GM18873 (cell line): ENCODE measurements around the gene CD83.

Experiments
- ATAC-seq: cut with Tn5 transposase; IDR thresholded peaks from one replicate; pipeline ENCODE4 v1.9.1; 2021; ENCODE audit warnings: mild to moderate bottlenecking, moderate library complexity, moderate number of reproducible peaks; ENCODE audit not compliant: unreplicated experiment, low FRiP score

CD83 gene

DNA sequence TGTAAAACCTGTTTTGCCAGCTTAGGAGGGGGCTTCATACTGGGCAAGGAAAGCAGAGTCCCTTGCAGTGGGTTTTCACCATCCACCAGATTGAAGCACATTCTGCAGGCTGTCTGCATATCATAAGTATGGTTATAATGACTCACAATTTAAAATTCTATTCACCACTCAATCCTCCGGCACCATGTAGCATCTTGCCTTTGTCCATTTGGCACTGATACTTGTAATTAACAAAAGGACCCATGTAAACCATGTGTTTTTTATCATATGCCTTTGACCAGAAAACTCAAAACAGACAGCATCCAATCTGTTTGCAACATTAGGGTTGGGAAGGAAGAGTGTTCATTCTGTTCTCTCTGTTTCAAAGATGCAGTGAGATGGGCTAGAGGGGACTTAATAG is 3.0 kb downstream of the CD83 start:
- no peak for ATAC-seq

GRCh38 chr6:14121936-14122344 is 4.4 kb downstream of the CD83 start:
- ATAC-seq, result peak; percentile 65

GRCh38 chr6:14123386-14124111 is 6.0 kb downstream of the CD83 start:
- no peak for ATAC-seq

DNA sequence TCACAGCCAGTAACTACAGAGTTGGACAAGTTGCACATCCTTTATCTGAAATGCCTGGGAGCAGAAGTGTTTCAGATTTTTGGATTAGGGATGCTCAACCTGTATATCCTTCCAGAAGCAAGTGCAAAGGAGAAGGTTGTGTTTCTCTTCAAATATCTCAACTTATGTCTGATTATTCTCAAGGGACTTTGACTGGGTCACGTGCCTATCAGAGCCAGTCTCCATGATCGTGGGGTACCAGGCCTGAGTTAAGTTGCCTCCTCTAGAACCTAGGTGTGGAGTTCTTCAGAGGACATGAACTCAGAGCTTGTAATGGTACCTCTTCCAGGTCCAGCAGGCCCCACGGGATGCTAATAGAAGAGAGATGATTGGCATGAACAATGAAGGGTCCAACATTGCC is 7.8 kb downstream of the CD83 start:
- no peak for ATAC-seq

DNA sequence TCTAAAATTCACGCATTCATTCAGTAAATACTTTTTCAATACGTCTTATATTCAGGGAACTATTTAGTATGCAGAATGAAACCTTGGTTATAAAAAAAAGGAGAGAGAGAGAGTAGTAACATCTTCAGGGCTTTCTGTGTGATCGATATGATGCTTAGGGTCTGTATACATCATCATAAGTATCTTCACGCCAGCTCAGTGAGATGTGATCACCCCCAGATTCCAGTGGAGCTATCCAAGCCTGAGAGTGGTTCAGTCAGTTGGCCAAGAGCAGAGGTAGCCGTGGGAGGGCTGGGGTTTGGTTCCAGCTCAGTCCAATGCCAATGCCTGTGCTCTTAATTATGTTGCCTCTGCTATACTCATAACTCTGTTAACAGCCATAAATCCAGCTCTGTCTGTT is 8.6 kb downstream of the CD83 start:
- no peak for ATAC-seq

DNA sequence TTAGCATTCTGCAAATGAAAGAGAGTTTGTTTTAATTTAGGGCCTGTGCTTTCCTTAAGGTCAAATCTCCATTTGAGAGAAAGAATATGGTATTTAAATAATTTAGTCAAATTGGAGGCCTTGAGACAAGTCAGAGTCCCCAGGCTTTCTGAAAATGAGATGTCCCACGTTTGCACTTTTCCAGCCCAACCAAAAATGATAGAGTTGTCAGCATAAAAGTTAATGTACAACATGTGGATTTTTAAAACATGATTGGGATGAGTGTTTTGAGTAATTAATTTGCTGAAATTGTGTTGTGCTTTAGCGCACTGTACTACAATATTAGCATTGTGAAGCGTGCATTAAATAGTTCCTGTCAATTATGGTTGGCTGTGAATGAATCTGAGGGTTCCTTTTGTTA is 10.0 kb downstream of the CD83 start:
- no peak for ATAC-seq

DNA sequence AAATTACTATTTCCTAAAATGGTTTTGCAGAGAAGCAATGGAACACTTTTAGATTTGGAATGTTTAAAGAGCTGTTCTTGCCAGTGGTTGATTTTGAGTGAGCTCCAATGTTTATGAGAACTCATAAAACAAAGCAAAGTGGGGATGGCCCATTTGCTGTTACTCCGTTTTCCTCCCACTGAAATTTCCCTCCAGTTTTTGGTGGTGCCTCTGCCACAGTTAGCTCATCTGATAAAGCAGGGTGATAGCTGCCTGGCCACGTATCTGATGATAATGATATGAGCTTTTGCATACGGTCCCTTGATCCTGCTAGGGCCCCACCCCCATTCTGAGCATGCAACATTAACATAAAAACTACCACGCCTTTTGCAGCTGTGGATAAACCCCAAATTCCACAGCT is 10.4 kb downstream of the CD83 start:
- ATAC-seq, result no peak

GRCh38 chr6:14128746-14129145 is 11.2 kb downstream of the CD83 start:
- no peak for ATAC-seq

DNA sequence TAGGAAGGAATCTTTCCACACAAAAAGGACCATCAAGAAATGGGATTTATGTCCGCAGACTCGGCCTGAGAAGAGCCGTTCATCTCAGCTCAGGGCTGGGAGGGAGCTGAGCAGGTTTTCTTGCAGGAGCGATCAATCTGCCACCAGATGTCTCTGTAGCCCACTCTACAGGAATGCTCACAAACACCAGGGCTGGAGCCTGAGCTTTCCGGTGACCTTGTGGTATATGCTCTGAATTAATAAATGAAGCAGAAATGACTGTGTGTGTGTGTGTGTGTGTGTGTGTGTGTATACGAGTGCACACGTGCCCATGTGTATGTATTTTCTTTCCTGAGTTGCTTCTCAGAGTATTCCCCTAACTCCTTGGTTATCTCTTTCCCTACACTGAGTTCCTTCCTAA is 12.0 kb downstream of the CD83 start:
- no peak for ATAC-seq

GRCh38 chr6:14130435-14131075 is 13.0 kb downstream of the CD83 start:
- no peak for ATAC-seq

DNA sequence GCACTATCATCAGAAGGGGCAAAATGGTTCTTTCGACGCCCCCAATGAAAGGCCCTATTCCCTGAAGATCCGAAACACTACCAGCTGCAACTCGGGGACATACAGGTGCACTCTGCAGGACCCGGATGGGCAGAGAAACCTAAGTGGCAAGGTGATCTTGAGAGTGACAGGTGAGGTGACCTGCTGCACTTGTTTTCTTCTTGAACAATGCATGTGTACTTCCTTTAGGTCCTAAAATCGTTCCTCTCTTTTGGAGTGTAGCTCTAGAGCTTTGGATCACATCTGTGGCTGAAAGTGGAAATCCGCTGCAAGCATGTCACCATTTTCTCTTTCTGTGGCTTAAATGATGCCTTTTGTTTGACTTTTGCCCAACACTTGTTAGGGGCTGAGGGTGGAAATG is 14.0 kb downstream of the CD83 start:
- no peak for ATAC-seq

DNA sequence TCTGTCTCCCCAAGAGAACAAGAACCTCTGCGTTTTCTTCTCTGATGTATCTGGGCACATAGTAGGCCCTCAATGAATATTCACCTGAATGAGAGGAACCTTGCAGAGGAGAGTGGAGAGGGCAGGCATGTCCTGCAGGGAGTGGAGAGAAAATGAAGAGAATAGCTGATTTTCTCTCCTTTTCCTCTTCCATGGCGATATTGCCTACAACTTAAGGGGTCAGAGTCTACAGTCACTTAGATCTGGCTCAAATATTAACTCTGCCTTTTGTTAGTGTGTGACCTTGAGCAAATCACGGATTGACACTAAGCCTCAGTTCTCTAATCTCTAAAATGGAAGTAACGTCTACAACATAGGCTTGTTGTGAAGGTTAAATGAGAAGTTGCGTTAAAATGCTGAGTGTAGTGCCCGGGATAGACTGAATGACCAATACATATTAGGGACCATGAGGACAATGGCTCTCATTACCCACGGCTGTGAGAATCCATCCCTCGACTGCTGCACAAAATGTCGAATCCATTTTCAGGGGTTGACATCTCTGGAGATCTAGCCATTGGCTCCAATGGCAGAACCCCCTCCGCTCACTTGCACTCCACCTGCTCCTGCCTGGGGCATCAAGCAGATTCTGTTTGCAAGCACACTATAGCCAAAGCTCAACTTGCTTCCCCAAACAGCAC is 14.8 kb downstream of the CD83 start:
- no peak for ATAC-seq

DNA sequence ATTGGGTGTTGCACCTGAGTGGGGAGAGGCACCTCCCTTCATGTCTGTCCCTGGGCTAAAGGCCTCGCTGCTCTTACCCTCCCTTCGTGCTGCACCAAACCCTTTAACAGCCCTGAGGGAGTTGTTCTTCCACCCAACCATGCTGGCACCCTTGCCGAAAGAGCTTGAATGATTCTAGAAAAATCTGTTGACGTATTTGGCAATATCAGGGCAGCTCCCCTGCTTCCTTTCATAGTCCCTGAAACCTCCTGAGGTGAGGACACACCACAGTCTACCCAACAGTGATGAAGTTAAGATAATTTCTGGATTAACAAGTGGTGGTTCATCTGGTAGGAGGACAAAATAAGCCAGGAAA is 15.3 kb downstream of the CD83 start:
- ATAC-seq, result no peak

- no peak for ATAC-seq
Observed at GRCh38 chr6:14134211-14134910, 16.8 kb downstream of the CD83 start.

GRCh38 chr6:14135893-14136539 is 18.4 kb downstream of the CD83 start:
- ATAC-seq, result no peak

GRCh38 chr6:14138701-14139215 is 21.2 kb downstream of the CD83 start:
- no peak for ATAC-seq

DNA sequence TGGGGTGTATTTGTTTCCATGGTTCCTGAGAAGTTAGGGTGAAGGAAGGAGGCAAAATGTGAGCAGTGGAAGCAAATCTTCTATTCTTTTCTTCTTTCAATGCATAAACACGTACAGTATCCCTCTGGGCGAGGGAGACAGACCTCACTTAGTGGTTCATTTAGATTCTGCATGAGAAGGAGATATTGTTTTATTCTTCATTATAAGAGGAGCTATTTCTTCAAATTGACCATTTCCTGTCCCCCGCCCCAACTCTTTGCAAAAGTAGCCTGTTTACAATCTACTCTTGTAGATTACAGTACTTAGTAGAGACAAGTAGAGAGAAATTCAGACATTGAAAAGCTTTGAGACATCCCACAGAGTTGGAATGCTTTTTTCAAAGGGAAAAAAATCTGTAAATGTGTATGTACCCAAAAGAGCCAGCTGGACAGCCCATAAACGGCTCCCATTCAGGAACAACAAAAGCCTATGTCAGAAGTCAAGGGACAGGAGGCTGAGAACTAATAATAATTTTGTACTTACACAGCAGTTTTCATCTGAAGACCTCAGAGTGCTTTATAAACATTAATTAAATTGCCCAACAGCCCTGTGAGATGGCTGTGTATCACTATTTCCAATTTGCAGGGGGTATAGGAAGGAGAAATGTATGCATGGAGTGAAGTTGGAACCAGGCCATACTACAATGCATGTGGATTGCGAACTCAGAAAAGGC is 23.9 kb downstream of the CD83 start:
- no peak for ATAC-seq

DNA sequence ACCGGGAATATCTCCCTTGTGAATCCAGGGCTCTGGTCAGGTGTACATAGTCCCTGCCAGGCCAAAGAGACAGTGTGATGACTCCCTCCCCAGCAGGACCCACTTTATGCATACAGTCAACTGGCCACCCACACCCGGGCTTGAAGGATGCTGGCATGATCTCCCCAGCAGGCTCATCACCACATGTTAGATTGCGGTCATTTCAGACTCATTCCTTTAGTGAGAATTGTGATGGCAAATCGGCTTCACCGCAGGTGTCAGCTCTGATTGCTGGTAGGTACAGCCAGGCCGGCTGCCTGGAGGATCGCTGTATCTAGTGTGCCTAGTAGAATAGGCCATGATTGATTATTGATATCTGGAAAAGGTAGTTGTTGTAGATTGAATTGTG is 24.5 kb downstream of the CD83 start:
- ATAC-seq, result no peak

DNA sequence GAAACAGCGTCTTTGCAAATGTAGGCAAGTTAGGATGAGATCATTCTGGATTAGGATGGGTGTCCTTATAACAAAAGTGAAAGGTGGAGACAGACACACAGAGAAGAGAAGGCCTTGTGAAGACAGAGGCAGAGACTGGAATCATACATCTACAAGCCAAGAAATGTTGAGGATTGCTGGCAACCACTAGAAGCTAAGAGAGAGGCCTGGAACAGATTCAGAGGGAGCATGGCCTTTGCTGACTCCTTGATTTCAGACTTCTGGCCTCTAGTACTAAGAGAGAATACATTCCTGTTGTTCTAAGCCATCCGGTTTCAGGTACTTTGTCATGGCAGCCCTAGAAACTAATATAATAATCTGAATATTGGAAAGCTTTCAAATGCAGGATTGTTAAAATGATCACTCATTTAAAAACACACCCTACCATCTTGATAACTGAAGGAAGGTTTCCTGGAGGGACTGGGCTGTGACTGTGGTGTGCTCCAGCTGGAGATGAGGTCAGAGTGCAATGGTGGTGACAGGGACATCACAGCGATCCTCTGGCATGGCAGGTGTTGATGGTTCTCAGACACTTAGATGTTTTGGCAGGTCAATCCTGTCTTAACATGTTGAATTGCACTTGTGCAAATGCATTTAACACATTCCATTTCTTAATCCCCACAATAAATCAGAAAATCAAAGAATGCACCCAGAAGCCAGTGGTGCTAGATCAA is 25.1 kb downstream of the CD83 start:
- ATAC-seq, result no peak
